ENCODE data around the gene UPK2.

UPK2 gene

GRCh38 chr11:118918128-118918685 is 37.9 kb upstream of the UPK2 start:
- peak; percentile 90 for DNase-seq (ENCODE audit: low read depth)
- in situ Hi-C loops (cut with HindIII; ENCODE audit: low sequenced_read_pairs), result no loop called here
- H3K4me3 ChIP-seq (ENCODE audit: low read depth, low read length), result peak overlapping the region; percentile 30
- no peak for TF ChIP-seq CTCF (IDR thresholded peaks at IDR 0.05; ENCODE audit: low read depth, low read length, missing control alignments)

GRCh38 chr11:118918686-118919280 is 37.3 kb upstream of the UPK2 start:
- no peak for DNase-seq (ENCODE audit: low read depth)
- TF ChIP-seq CTCF (IDR thresholded peaks at IDR 0.05; ENCODE audit: low read depth, low read length, missing control alignments), result no peak
- in situ Hi-C loops (cut with HindIII; ENCODE audit: low sequenced_read_pairs), result no loop called here
- H3K4me3 ChIP-seq (ENCODE audit: low read depth, low read length), result peak overlapping the region; percentile 100

- H3K4me3 ChIP-seq (ENCODE audit: low read depth, low read length), result peak overlapping the region; percentile 100
- in situ Hi-C loops (cut with HindIII; ENCODE audit: low sequenced_read_pairs), result no loop called here
- DNase-seq (ENCODE audit: low read depth), result no peak
- TF ChIP-seq CTCF (IDR thresholded peaks at IDR 0.05; ENCODE audit: low read depth, low read length, missing control alignments), result no peak
Observed at GRCh38 chr11:118921121-118921928, 34.8 kb upstream of the UPK2 start.

- DNase-seq (ENCODE audit: low read depth), result no peak
- no peak for TF ChIP-seq CTCF (IDR thresholded peaks at IDR 0.05; ENCODE audit: low read depth, low read length, missing control alignments)
- in situ Hi-C loops (cut with HindIII; ENCODE audit: low sequenced_read_pairs), result no loop called here
- H3K4me3 ChIP-seq (ENCODE audit: low read depth, low read length), result peak overlapping the region; percentile 100
Observed at GRCh38 chr11:118921929-118922744, 34.0 kb upstream of the UPK2 start.

GRCh38 chr11:118922745-118923627 is 33.1 kb upstream of the UPK2 start:
- in situ Hi-C loops (cut with HindIII; ENCODE audit: low sequenced_read_pairs), result no loop called here
- H3K4me3 ChIP-seq (ENCODE audit: low read depth, low read length), result peak overlapping the region; percentile 100
- no peak for TF ChIP-seq CTCF (IDR thresholded peaks at IDR 0.05; ENCODE audit: low read depth, low read length, missing control alignments)
- no peak for DNase-seq (ENCODE audit: low read depth)

Data from astrocyte of the cerebellum (primary cell).